Heart left ventricle (tissue), 13 donors: ENCODE measurements around the gene DPH2.

Source experiments
- CTCF ChIP-seq, 12 donors: fragments of 200-600 bp; sonication (generic) in 4 of 12; IDR thresholded peaks; one replicate each; pipeline versions ENCODE4 v1.5.0 to v1.8.0; 2018 to 2022; ENCODE audit warnings: antibody characterized with exemption in 12 of 12, mild to moderate bottlenecking in 5 of 12
- POLR2A ChIP-seq, 2 donors: fragments of 450-650 bp; IDR thresholded peaks; one replicate each; pipeline ENCODE4 v1.6.1; 2017; ENCODE audit warnings: antibody characterized with exemption in 2 of 2, mild to moderate bottlenecking in 2 of 2, moderate library complexity in 2 of 2
- donor health status: ischemic (EF 13 %, LVEDD 7.1; RV severe dilation, severe dysfunction).
- donor health status: DM: no; HTN: yes; CAD: no.
- donor health status: DM: no; HTN: no; CAD: no.
- donor health status: ischemic (EF 25% LVEDD 6.9; RV normal size, moderate dysfunction).
- donor health status: ischemic (EF 25% LVEDD 5.7; RV mildly dilated, moderate dysfunction).
- donor health status: ischemic (EF 35%, LVEDD 5.7; RV mildly dilated, moderate dysfunction).
- donor health status: nonischemic (EF 11% LVEDD 7.7; RV severe dilation, severe dysfunction).
- donor health status: DM: yes; HTN: yes; CAD: no.
- donor health status: PGD.
- donor health status: ischemic (EF 29% LVEDD 5.4; RV normal size, mild dysfunction).
- donor health status: nonischemic (EF 23%, LVEDD 6.1; RV moderate dilation, normal function).

- TF ChIP-seq CTCF (IDR thresholded peaks at IDR 0.05) (no peak), POLR2A (IDR thresholded peaks at IDR 0.05) (no peak)
Measured at GRCh38 chr1:43992232-43992995, 22.6 kb downstream of the DPH2 start.
